ENCODE measurements around the gene DRC7. TPM values are rescaled to one million over a fixed set of nuclear protein-coding genes. Genes with fewer than 3 reads are reported as not detected.
"Not testable (repeated sequence)": the region's sequence is repeated elsewhere in the genome, so short reads cannot be mapped to it uniquely, and the experiment has no call there.

DRC7 gene
- total RNA-seq, 4 donors from 2014 or later = 0.22 to 2.1 TPM; not detected in 2

DNA sequence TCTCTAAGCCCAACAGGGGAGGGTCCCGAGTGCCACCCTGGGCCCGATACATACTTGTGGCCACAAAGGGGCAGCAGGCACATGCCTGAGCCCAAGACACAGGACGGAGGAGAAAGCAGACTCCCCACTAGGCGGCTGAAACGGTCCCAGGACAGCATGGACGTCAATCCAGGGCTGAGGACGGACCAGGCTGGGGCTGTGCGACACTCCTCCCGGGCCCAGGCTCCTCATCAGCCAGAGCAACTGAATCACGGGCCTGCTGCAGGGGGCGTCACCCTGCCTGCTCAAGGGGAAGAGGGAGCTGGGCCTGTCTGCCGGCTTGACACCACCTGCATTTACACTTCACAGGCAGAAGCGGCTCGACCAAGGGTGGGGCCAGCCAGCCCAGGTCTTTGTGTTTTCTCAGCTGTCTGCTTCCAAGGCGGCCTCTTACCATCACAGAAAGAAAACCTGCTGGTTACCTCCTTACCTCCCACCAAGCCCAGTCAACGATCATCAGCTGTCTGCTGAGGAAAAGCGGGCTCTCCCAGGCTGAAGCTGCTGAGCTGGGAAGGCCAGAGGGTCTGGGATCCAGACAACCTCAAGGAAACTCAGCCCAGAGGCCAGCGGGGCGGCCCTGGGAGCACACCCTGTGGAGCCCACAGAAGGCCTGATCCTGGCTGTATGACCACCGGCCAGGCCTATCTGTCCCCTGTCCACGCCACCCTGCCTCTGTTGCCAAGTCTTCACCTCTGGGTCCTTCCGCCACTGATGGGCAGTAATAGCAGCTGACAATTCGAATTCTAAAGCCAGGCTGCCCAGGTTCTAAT lies 81.3 kb downstream of the DRC7 start:
- 60% methylated on average over 16 to 21 of the region's 23 CpGs for WGBS, 2 donors
- H3K27ac ChIP-seq = peak overlapping the region in 1 of 4 donors; percentile 57
- H3K27me3 ChIP-seq = no peaks in the 10 kb centered on the region
- no peak for TF ChIP-seq EP300 (IDR thresholded peaks at IDR 0.05)
- TF ChIP-seq, protein P1, sequence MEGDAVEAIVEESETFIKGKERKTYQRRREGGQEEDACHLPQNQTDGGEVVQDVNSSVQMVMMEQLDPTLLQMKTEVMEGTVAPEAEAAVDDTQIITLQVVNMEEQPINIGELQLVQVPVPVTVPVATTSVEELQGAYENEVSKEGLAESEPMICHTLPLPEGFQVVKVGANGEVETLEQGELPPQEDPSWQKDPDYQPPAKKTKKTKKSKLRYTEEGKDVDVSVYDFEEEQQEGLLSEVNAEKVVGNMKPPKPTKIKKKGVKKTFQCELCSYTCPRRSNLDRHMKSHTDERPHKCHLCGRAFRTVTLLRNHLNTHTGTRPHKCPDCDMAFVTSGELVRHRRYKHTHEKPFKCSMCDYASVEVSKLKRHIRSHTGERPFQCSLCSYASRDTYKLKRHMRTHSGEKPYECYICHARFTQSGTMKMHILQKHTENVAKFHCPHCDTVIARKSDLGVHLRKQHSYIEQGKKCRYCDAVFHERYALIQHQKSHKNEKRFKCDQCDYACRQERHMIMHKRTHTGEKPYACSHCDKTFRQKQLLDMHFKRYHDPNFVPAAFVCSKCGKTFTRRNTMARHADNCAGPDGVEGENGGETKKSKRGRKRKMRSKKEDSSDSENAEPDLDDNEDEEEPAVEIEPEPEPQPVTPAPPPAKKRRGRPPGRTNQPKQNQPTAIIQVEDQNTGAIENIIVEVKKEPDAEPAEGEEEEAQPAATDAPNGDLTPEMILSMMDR (IDR thresholded peaks at IDR 0.05) = peak; percentile 29 to 74 (median 44)
- no peak for TF ChIP-seq POLR2A (IDR thresholded peaks at IDR 0.05)
- peaks cover 0 to 9% (median 0%) of the 10 kb centered on the region in 4 donors for H3K4me1 ChIP-seq
- H3K9me3 ChIP-seq = no peaks in the 10 kb centered on the region
- H3K36me3 ChIP-seq = peaks cover 0 to 57% (median 0%) of the 10 kb centered on the region in 3 donors
- H3K4me3 ChIP-seq = no peak overlapping the region
- peak in 1 of 2 donors; percentile 22 for DNase-seq (ENCODE audit: low spot score in 2 of 2)

DNA sequence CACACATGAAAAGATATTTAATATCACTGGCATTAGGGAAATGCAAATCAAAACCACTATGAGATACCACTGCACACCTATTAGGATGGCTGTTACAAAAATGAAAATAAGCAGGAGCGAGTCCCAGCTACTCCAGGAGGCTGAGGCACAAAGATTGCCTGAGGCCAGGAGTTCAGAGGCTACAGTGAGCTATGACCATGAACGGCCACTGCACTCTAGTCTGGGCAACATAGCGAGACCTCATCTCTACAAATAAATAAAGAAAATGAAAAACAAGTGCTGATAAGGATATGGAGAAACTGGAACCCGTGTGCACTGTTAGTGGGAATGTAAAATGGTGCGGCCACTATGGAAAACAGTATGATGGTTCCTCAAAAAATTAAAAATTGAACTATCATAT lies 84.1 kb downstream of the DRC7 start:
- DNase-seq (ENCODE audit: low spot score in 2 of 2) = no peak
- H3K36me3 ChIP-seq = peaks cover 0 to 56% (median 0%) of the 10 kb centered on the region in 3 donors
- no peak for TF ChIP-seq POLR2A (IDR thresholded peaks at IDR 0.05)
- TF ChIP-seq, protein P1 (IDR thresholded peaks at IDR 0.05) = no peak
- TF ChIP-seq EP300 (IDR thresholded peaks at IDR 0.05) = no peak
- H3K27ac ChIP-seq = no peak overlapping the region
- H3K9me3 ChIP-seq = no peaks in the 10 kb centered on the region
- WGBS, 2 donors = 86 to 89% methylated on average over 5 of the region's 5 CpGs
- peaks cover 0 to 9% (median 0%) of the 10 kb centered on the region in 4 donors for H3K4me1 ChIP-seq
- H3K4me3 ChIP-seq = no peak overlapping the region
- H3K27me3 ChIP-seq = no peaks in the 10 kb centered on the region

DNA sequence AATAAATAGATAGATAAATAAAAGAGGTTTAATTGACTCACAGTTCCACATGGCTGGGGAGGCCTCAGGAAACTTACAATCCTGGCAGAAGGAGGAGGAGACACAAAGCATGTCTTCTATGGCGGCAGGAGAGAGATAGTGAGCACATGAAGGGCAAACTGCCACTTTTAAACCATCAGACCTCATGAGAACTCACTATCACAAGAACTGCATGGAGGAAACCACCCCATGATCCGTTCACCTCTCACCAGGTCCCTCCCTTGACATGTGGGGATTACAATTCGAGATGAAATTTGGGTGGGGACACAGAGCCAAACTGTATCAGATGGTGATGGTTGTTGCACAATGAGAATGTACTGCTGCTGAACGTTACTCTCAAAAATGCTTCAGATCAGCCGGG lies 85.2 kb downstream of the DRC7 start:
- 91 to 93% methylated on average over 5 of the region's 5 CpGs for WGBS, 2 donors
- not testable (repeated sequence) for H3K27ac ChIP-seq; H3K4me3 ChIP-seq; H3K4me1 ChIP-seq; DNase-seq (ENCODE audit: low spot score in 2 of 2); H3K9me3 ChIP-seq; H3K27me3 ChIP-seq
- H3K36me3 ChIP-seq = peaks cover 0 to 66% (median 3%) of the 10 kb centered on the region in 3 donors

DNA sequence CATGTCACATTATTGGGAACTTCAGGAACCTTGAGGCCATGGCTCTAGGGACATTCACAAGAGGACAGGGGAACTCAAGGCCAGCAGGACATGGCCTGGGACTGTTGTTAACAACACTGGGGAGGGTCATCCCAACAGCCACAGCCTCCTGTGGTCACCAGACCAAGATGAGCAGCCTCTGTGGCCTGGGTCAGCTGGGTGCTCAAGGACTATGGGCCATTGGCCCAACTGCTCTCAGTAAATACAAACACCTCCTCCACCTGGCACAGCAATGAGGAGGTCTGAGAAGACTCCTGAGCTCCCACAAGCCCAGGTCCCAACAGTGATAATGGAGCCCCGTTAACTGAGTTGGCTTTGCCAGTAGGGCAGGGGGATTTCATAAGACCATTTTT lies 86.7 kb downstream of the DRC7 start:
- H3K4me1 ChIP-seq = peaks cover 0 to 1% (median 0%) of the 10 kb centered on the region in 4 donors
- DNase-seq (ENCODE audit: low spot score in 2 of 2) = no peak
- no peak overlapping the region for H3K4me3 ChIP-seq
- TF ChIP-seq EP300 (IDR thresholded peaks at IDR 0.05) (no peak), POLR2A (IDR thresholded peaks at IDR 0.05) (no peak)
- TF ChIP-seq, protein P1 (IDR thresholded peaks at IDR 0.05) = no peak
- peaks cover 0 to 69% (median 3%) of the 10 kb centered on the region in 3 donors for H3K36me3 ChIP-seq
- WGBS, 2 donors = 92 to 100% methylated on average over 1 of the region's 1 CpG
- no peaks in the 10 kb centered on the region for H3K9me3 ChIP-seq
- no peaks in the 10 kb centered on the region for H3K27me3 ChIP-seq
- no peak overlapping the region for H3K27ac ChIP-seq

Small RNAs within 50 kb of the gene (small RNA-seq; reads per million reads assigned to genes)
- not detected for gene MIR6772

Other genes starting within 250 kb of the DRC7 start
- gene CIAPIN1, start 247.4 kb upstream of the DRC7 start, total RNA-seq = 10 to 100 TPM; 23.4 to 26.7 (median 25.7) TPM
- 10 to 100 TPM; 20.6 to 35.0 (median 27.5) TPM for gene COQ9, start 247.3 kb upstream of the DRC7 start, total RNA-seq
- gene POLR2C, start 232.1 kb upstream of the DRC7 start, total RNA-seq = 100 to 1,000 TPM in 3 of 4 donors, 10 to 100 TPM in 1; 77.1 to 146 (median 101) TPM
- 10 to 100 TPM; 22.8 to 33.1 (median 29.1) TPM for gene DOK4, start 208.3 kb upstream of the DRC7 start, total RNA-seq
- 10 to 100 TPM; 17.4 to 30.4 (median 24.5) TPM for gene CCDC102A, start 158.2 kb upstream of the DRC7 start, total RNA-seq
- 1 to 10 TPM in 2 of 4 donors, under 1 TPM in 1, not detected in 1; 0.22 to 3.3 (median 1.2) TPM for gene ADGRG5, start 152.2 kb upstream of the DRC7 start, total RNA-seq
- gene ADGRG1, start 66.2 kb upstream of the DRC7 start, total RNA-seq = 10 to 100 TPM in 3 of 4 donors, 1 to 10 TPM in 1; 9.0 to 59.4 (median 41.8) TPM
- gene ADGRG3, start 26.5 kb upstream of the DRC7 start, total RNA-seq = 1 to 10 TPM in 1 of 4 donors, under 1 TPM in 2, not detected in 1; 0.21 to 1.8 (median 0.90) TPM
- 10 to 100 TPM; 21.0 to 36.8 (median 27.5) TPM for gene KATNB1, start 41.0 kb downstream of the DRC7 start, total RNA-seq
- gene KIFC3, start 107.7 kb downstream of the DRC7 start, total RNA-seq = 10 to 100 TPM; 50.9 to 87.0 (median 60.2) TPM